Measurements from ENCODE around the gene LSAMP. TPM values are rescaled to one million over a fixed set of nuclear protein-coding genes. Genes with fewer than 3 reads are reported as not detected.

The LSAMP gene
- total RNA-seq, 4 donors from 2014 or later, result 1.3 to 8.3 (median 1.8) TPM

DNA sequence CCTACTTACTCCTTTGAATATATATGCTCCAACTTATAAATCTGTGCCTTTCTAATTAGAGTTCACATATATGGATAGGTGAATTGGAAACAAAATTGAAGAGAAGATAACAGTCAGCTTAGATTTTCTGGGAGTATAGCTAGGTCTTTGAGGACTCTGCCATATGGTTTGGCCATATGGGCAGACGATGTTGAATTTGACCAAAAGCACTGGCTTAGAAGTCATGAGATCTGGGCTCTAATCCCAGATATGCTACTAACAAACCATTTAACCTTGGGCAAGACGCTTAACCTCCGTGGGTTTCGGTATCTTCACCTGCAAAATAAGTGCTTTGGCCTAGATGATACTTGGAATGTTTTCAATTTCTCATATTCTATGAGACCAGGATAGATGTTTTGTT lies 154.1 kb downstream of the LSAMP start:
- TF ChIP-seq, protein P1, sequence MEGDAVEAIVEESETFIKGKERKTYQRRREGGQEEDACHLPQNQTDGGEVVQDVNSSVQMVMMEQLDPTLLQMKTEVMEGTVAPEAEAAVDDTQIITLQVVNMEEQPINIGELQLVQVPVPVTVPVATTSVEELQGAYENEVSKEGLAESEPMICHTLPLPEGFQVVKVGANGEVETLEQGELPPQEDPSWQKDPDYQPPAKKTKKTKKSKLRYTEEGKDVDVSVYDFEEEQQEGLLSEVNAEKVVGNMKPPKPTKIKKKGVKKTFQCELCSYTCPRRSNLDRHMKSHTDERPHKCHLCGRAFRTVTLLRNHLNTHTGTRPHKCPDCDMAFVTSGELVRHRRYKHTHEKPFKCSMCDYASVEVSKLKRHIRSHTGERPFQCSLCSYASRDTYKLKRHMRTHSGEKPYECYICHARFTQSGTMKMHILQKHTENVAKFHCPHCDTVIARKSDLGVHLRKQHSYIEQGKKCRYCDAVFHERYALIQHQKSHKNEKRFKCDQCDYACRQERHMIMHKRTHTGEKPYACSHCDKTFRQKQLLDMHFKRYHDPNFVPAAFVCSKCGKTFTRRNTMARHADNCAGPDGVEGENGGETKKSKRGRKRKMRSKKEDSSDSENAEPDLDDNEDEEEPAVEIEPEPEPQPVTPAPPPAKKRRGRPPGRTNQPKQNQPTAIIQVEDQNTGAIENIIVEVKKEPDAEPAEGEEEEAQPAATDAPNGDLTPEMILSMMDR (IDR thresholded peaks at IDR 0.05), result no peak
- TF ChIP-seq POLR2A (IDR thresholded peaks at IDR 0.05), result no peak
- no peak for DNase-seq
- Histone ChIP-seq H3K27me3 (no peaks in the 10 kb centered on the region), H3K4me1 (no peaks in the 10 kb centered on the region), H3K36me3 (no peaks in the 10 kb centered on the region), H3K4me3 (no peak overlapping the region), H3K9me3 (no peaks in the 10 kb centered on the region), H3K27ac (no peak overlapping the region)

- Histone ChIP-seq H3K27ac (no peak overlapping the region), H3K4me3 (no peak overlapping the region), H3K9me3 (no peaks in the 10 kb centered on the region), H3K27me3 (no peaks in the 10 kb centered on the region), H3K36me3 (no peaks in the 10 kb centered on the region), H3K4me1 (no peaks in the 10 kb centered on the region)
- no peak for TF ChIP-seq POLR2A (IDR thresholded peaks at IDR 0.05)
- TF ChIP-seq, protein P1 (IDR thresholded peaks at IDR 0.05), result no peak
- DNase-seq, result no peak
Measured at GRCh38 chr3:116288485-116288884, 156.8 kb downstream of the LSAMP start.

GRCh38 chr3:116285781-116286421 lies 159.4 kb downstream of the LSAMP start:
- Histone ChIP-seq H3K36me3 (no peaks in the 10 kb centered on the region), H3K27ac (no peak overlapping the region), H3K4me1 (no peaks in the 10 kb centered on the region), H3K4me3 (no peak overlapping the region), H3K9me3 (no peaks in the 10 kb centered on the region), H3K27me3 (no peaks in the 10 kb centered on the region)
- no peak for DNase-seq
- TF ChIP-seq, protein P1 (IDR thresholded peaks at IDR 0.05), result no peak
- no peak for TF ChIP-seq POLR2A (IDR thresholded peaks at IDR 0.05)

- DNase-seq, result no peak
- H3K4me1 ChIP-seq, result no peaks in the 10 kb centered on the region
- H3K27me3 ChIP-seq, result no peaks in the 10 kb centered on the region
- no peak overlapping the region for H3K27ac ChIP-seq
- H3K36me3 ChIP-seq, result no peaks in the 10 kb centered on the region
- H3K9me3 ChIP-seq, result no peaks in the 10 kb centered on the region
- no peak for TF ChIP-seq POLR2A (IDR thresholded peaks at IDR 0.05)
- TF ChIP-seq, protein P1 (IDR thresholded peaks at IDR 0.05), result no peak
- H3K4me3 ChIP-seq, result no peak overlapping the region
Measured at GRCh38 chr3:116281313-116282143, 163.8 kb downstream of the LSAMP start.

DNA sequence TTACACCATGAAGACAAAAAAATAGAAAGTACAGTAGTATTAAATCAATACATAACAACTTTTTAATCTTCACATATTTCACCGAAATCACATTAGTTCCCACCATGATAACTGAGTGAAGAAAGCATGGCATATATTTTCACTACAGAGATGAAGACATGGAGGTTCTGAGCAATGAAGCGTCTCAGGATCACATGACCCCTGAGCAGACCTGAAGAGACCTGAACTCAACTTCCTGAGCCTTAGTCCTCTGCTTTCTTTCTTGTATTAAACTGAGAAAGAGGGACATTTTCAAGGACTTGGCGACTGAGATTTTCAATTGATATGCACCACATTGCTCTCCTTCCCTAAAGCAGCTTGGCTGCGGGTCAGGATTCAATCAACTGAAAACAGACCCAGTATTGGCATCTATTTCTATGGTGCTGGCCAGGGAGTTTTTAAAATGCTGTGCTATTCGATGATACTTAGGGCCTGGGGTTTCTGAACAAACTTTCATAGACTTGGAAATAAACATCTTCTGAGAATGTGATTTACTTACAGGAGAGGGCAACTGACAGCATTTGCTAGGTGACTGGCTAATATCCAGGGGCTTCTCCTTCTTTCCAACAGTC lies 165.1 kb downstream of the LSAMP start:
- H3K36me3 ChIP-seq, result no peaks in the 10 kb centered on the region
- no peak overlapping the region for H3K27ac ChIP-seq
- TF ChIP-seq POLR2A (IDR thresholded peaks at IDR 0.05), result no peak
- no peaks in the 10 kb centered on the region for H3K27me3 ChIP-seq
- no peaks in the 10 kb centered on the region for H3K9me3 ChIP-seq
- H3K4me1 ChIP-seq, result no peaks in the 10 kb centered on the region
- DNase-seq, result no peak
- no peak overlapping the region for H3K4me3 ChIP-seq

DNA sequence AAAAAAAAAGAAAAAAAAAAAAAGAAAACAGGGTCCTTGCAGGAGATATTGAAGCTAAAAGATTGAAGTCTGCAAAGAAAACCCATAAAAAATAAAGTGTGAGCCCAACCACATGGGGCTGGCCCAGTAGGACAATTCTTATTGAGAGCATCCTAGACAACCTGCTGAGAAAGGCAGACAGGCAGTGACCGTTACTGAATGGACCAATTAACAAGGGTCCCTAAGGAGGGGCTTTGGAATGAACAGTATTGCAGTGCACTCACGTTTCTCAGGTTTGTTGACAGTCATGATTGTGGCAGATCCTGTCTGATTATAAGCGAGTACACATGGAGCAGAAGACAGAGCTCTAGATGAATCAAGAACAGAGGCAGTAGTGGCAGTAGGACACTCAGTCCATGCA lies 168.6 kb downstream of the LSAMP start:
- DNase-seq, result no peak
- Histone ChIP-seq H3K27ac (no peak overlapping the region), H3K4me1 (no peaks in the 10 kb centered on the region), H3K4me3 (no peak overlapping the region), H3K9me3 (no peaks in the 10 kb centered on the region), H3K36me3 (no peaks in the 10 kb centered on the region), H3K27me3 (no peaks in the 10 kb centered on the region)
- TF ChIP-seq, protein P1 (IDR thresholded peaks at IDR 0.05), result no peak
- no peak for TF ChIP-seq POLR2A (IDR thresholded peaks at IDR 0.05)
